Subcutaneous adipose tissue (tissue), 4 donors: ENCODE measurements around the gene EPN1. TPM values are rescaled to one million over a fixed set of nuclear protein-coding genes. Genes with fewer than 3 reads are reported as not detected.

ENCODE experiments used
- total RNA-seq, 4 donors: library from RNA; depleted of rRNA; stranded (reverse); fragments of >200 nt; gene quantifications; one replicate each; pipeline ENCODE4 v1.1.0, GENCODE V29; 2016
- TF ChIP-seq, protein P1 (sequence below): fragments of 450-650 bp; IDR thresholded peaks from one replicate; pipeline ENCODE4 v1.5.1; 2016; ENCODE audit warnings: low read depth, mild to moderate bottlenecking, control low read depth, antibody characterized with exemption, moderate library complexity

The EPN1 gene
- total RNA-seq, 4 donors from 2014 or later: 27.6 to 118 (median 59.7) TPM

GRCh38 chr19:55670280-55671053 lies 4.6 kb upstream of the EPN1 start:
- TF ChIP-seq, protein P1, sequence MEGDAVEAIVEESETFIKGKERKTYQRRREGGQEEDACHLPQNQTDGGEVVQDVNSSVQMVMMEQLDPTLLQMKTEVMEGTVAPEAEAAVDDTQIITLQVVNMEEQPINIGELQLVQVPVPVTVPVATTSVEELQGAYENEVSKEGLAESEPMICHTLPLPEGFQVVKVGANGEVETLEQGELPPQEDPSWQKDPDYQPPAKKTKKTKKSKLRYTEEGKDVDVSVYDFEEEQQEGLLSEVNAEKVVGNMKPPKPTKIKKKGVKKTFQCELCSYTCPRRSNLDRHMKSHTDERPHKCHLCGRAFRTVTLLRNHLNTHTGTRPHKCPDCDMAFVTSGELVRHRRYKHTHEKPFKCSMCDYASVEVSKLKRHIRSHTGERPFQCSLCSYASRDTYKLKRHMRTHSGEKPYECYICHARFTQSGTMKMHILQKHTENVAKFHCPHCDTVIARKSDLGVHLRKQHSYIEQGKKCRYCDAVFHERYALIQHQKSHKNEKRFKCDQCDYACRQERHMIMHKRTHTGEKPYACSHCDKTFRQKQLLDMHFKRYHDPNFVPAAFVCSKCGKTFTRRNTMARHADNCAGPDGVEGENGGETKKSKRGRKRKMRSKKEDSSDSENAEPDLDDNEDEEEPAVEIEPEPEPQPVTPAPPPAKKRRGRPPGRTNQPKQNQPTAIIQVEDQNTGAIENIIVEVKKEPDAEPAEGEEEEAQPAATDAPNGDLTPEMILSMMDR: no peak

- TF ChIP-seq, protein P1: no peak
Measured at GRCh38 chr19:55671054-55671378, 4.0 kb upstream of the EPN1 start.

GRCh38 chr19:55672418-55672817 lies 2.6 kb upstream of the EPN1 start:
- TF ChIP-seq, protein P1: no peak

DNA sequence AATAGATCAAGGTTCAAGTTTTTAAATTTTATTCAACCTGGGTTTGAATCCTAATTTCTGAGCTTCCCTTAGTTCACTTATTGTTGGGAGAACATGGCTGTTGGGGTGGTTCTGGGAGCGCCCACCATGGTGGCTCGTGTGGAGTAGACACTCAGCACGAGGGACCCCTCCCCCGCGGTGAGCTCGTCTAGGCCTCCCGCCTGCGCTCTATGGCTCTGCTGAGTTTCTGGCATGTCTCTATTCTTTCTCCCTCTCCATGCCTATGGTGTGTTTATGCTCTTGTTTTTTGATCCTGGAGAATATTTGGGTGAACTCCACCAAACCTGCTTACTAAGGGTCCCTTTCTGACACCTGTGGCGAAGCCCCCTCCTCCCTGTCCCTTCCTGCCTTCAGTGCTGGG lies 1.6 kb upstream of the EPN1 start:
- TF ChIP-seq, protein P1: no peak

DNA sequence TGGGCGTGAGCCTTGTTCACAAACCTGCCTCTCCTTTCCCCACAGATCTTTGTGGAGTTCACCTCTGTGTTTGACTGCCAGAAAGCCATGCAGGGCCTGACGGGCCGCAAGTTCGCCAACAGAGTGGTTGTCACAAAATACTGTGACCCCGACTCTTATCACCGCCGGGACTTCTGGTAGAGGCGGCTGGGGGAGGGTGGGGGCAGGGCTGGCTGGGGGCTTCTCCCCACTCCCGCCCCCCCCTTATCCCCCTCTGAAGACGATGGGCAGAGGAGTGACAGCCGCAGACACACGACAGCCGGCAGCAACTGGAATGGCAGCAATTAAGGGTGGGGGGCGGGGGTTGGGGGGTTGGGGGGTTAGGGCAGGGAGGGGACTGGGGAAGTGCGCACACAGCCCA lies 1.1 kb upstream of the EPN1 start:
- TF ChIP-seq, protein P1: no peak

GRCh38 chr19:55674459-55674840 lies 576 bp upstream of the EPN1 start:
- TF ChIP-seq, protein P1: no peak

DNA sequence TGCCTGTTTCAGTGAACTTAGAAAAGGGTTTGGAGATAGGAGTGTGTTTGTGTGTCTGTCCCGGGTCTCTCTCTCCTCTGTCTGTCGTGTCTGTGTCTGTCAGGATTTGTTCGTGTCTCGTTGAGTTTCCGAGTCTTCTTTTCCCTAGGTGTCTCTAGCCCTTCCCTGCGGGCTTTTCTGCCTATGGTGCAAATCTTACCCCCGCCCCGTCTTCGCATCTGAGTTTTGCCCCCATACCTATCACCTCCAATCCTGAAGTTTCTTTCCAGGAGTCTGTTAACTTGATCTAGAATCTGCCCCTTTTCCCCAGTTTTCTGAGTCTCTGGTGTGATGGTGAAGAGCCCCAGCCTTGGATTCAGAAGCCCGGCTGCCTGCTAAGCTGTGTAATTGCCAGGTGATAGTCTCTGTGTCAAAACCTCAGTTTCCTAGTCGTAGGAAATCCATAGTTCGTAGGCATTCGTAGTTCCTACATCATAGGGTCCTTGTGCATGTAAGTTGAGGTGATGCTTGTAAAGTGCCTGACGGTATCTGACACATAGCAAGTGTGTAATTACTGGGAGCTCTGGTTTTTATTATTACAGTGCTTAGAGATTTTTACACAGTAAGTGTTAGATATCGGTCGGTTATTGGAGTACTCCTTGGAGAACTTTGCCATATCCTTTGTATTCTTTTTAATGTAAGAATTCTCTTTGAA lies 782 bp downstream of the EPN1 start:
- TF ChIP-seq, protein P1: no peak
